ENCODE results near the gene SIRT3.
A peak's percentile ranks its signal among the peaks of the same experiment; 100 is the strongest.
"Not testable (repeated sequence)": the region's sequence is repeated elsewhere in the genome, so short reads cannot be mapped to it uniquely, and the experiment has no call there.

Gene SIRT3

GRCh38 chr11:235609-235996 lies 539 bp downstream of the SIRT3 start:
- Mint-ChIP-seq H3K4me1 (peaks cover 37% of the 10 kb centered on the region), H3K4me3 (peak overlapping the region; percentile 84), H3K27ac (peak overlapping the region; percentile 96), H3K9me3 (no peaks in the 10 kb centered on the region), H3K36me3 (peaks cover 5% of the 10 kb centered on the region), H3K27me3 (no peaks in the 10 kb centered on the region)

GRCh38 chr11:235180-235579 lies 962 bp downstream of the SIRT3 start:
- Mint-ChIP-seq H3K27ac (peak overlapping the region; percentile 96), H3K27me3 (no peaks in the 10 kb centered on the region), H3K4me3 (peak overlapping the region; percentile 84), H3K9me3 (no peaks in the 10 kb centered on the region), H3K36me3 (peaks cover 5% of the 10 kb centered on the region), H3K4me1 (peaks cover 33% of the 10 kb centered on the region)

- Mint-ChIP-seq H3K4me1 (peaks cover 23% of the 10 kb centered on the region), H3K9me3 (no peaks in the 10 kb centered on the region), H3K27ac (peak overlapping the region; percentile 55), H3K36me3 (peaks cover 5% of the 10 kb centered on the region), H3K4me3 (no peak overlapping the region), H3K27me3 (no peaks in the 10 kb centered on the region)
These were observed 3.2 kb downstream of the SIRT3 start for GRCh38 chr11:232783-233565.

- Mint-ChIP-seq H3K27ac (no peak overlapping the region), H3K4me3 (no peak overlapping the region), H3K9me3 (no peaks in the 10 kb centered on the region), H3K36me3 (peaks cover 7% of the 10 kb centered on the region), H3K27me3 (no peaks in the 10 kb centered on the region), H3K4me1 (peaks cover 23% of the 10 kb centered on the region)
These were observed 5.7 kb downstream of the SIRT3 start for GRCh38 chr11:230431-230830.

- Mint-ChIP-seq H3K27ac (no peak overlapping the region), H3K4me1 (peaks cover 18% of the 10 kb centered on the region), H3K4me3 (no peak overlapping the region), H3K36me3 (peaks cover 10% of the 10 kb centered on the region), H3K9me3 (no peaks in the 10 kb centered on the region), H3K27me3 (no peaks in the 10 kb centered on the region)
These were observed 8.2 kb downstream of the SIRT3 start for GRCh38 chr11:227824-228379.

- H3K4me3 Mint-ChIP-seq, result no peak overlapping the region
- H3K36me3 Mint-ChIP-seq, result peaks cover 10% of the 10 kb centered on the region
- H3K27me3 Mint-ChIP-seq, result no peaks in the 10 kb centered on the region
- H3K4me1 Mint-ChIP-seq, result peaks cover 18% of the 10 kb centered on the region
- H3K27ac Mint-ChIP-seq, result no peak overlapping the region
- no peaks in the 10 kb centered on the region for H3K9me3 Mint-ChIP-seq
These were observed 10.2 kb downstream of the SIRT3 start for GRCh38 chr11:225734-226453.

- Mint-ChIP-seq H3K27ac (no peak overlapping the region), H3K27me3 (no peaks in the 10 kb centered on the region), H3K4me3 (no peak overlapping the region), H3K4me1 (peaks cover 18% of the 10 kb centered on the region), H3K9me3 (no peaks in the 10 kb centered on the region), H3K36me3 (peaks cover 9% of the 10 kb centered on the region)
These were observed 11.7 kb downstream of the SIRT3 start for GRCh38 chr11:224424-224823.

- H3K27ac Mint-ChIP-seq, result no peak overlapping the region
- no peaks in the 10 kb centered on the region for H3K9me3 Mint-ChIP-seq
- H3K36me3 Mint-ChIP-seq, result peaks cover 11% of the 10 kb centered on the region
- no peaks in the 10 kb centered on the region for H3K27me3 Mint-ChIP-seq
- H3K4me1 Mint-ChIP-seq, result peaks cover 18% of the 10 kb centered on the region
- no peak overlapping the region for H3K4me3 Mint-ChIP-seq
These were observed 12.3 kb downstream of the SIRT3 start for GRCh38 chr11:223884-224283.

- Mint-ChIP-seq H3K27ac (no peak overlapping the region), H3K36me3 (peaks cover 11% of the 10 kb centered on the region), H3K27me3 (no peaks in the 10 kb centered on the region), H3K9me3 (no peaks in the 10 kb centered on the region), H3K4me1 (peaks cover 11% of the 10 kb centered on the region), H3K4me3 (no peak overlapping the region)
These were observed 12.9 kb downstream of the SIRT3 start for GRCh38 chr11:223026-223789.

GRCh38 chr11:221998-222789 lies 13.9 kb downstream of the SIRT3 start:
- Mint-ChIP-seq H3K27me3 (no peaks in the 10 kb centered on the region), H3K27ac (no peak overlapping the region), H3K4me3 (no peak overlapping the region), H3K36me3 (peaks cover 11% of the 10 kb centered on the region), H3K4me1 (peaks cover 17% of the 10 kb centered on the region), H3K9me3 (no peaks in the 10 kb centered on the region)

GRCh38 chr11:221539-221938 lies 14.6 kb downstream of the SIRT3 start:
- H3K4me1 Mint-ChIP-seq, result peaks cover 19% of the 10 kb centered on the region

GRCh38 chr11:220641-221215 lies 15.4 kb downstream of the SIRT3 start:
- H3K4me1 Mint-ChIP-seq, result peaks cover 17% of the 10 kb centered on the region
- H3K4me3 Mint-ChIP-seq, result not testable (repeated sequence)

More at GRCh38 chr11:221539-221938, 14.6 kb downstream of the SIRT3 start:
- Mint-ChIP-seq H3K9me3 (no peaks in the 10 kb centered on the region), H3K4me3 (no peak overlapping the region), H3K27me3 (no peaks in the 10 kb centered on the region), H3K27ac (no peak overlapping the region), H3K36me3 (peaks cover 11% of the 10 kb centered on the region)

GRCh38 chr11:218815-219593 lies 17.1 kb downstream of the SIRT3 start:
- peak overlapping the region; percentile 1 for H3K27ac Mint-ChIP-seq
- peaks cover 9% of the 10 kb centered on the region for H3K36me3 Mint-ChIP-seq
- no peaks in the 10 kb centered on the region for H3K27me3 Mint-ChIP-seq
- H3K4me3 Mint-ChIP-seq, result no peak overlapping the region
- no peaks in the 10 kb centered on the region for H3K9me3 Mint-ChIP-seq
- H3K4me1 Mint-ChIP-seq, result peaks cover 12% of the 10 kb centered on the region

More at GRCh38 chr11:220641-221215, 15.4 kb downstream of the SIRT3 start:
- not testable (repeated sequence) for H3K27me3 Mint-ChIP-seq, H3K27ac Mint-ChIP-seq, H3K9me3 Mint-ChIP-seq
- H3K36me3 Mint-ChIP-seq, result peaks cover 11% of the 10 kb centered on the region

GRCh38 chr11:217704-218103 lies 18.4 kb downstream of the SIRT3 start:
- peak overlapping the region; percentile 72 for H3K27ac Mint-ChIP-seq
- H3K36me3 Mint-ChIP-seq, result peaks cover 7% of the 10 kb centered on the region
- H3K27me3 Mint-ChIP-seq, result no peaks in the 10 kb centered on the region
- peaks cover 12% of the 10 kb centered on the region for H3K4me1 Mint-ChIP-seq
- no peak overlapping the region for H3K4me3 Mint-ChIP-seq
- H3K9me3 Mint-ChIP-seq, result no peaks in the 10 kb centered on the region
